Neural cell (in vitro differentiated cells): ENCODE measurements around the gene SLC9A5.

Experiments used
- CTCF ChIP-seq: fragments of 450-650 bp; IDR thresholded peaks from 2 replicates; pipeline ENCODE4 v1.5.1; 2014; ENCODE audit warnings: antibody characterized with exemption, mild to moderate bottlenecking, moderate library complexity; ENCODE audit not compliant: poor library complexity, severe bottlenecking
- EP300 ChIP-seq: fragments of 450-650 bp; conservative IDR thresholded peaks from 2 replicates; pipeline ENCODE4 v1.6.1; 2014; ENCODE audit warnings: antibody characterized with exemption, mild to moderate bottlenecking, moderate library complexity; ENCODE audit not compliant: poor library complexity, severe bottlenecking
- EZH2 ChIP-seq: fragments of 200-600, 300-800 bp; shearing (Covaris generic), sonication (generic); IDR thresholded peaks from 2 replicates; pipeline ENCODE4 v1.6.1; 2014; ENCODE audit warnings: antibody characterized with exemption, low read length, borderline replicate concordance, mild to moderate bottlenecking; ENCODE audit not compliant: insufficient read depth, poor library complexity, severe bottlenecking
- REST ChIP-seq: IDR thresholded peaks from 2 replicates; pipeline ENCODE4 v1.6.1; 2012; ENCODE audit warnings: borderline replicate concordance

- TF ChIP-seq CTCF (no peak), REST (no peak), EZH2 (no peak), EP300 (no peak)
Observed at GRCh38 chr16:67202426-67202825, 46.4 kb upstream of the SLC9A5 start.
